ENCODE results near the gene BMP6.

- TF ChIP-seq CTCF (IDR thresholded peaks at IDR 0.05): no peak
- no peak for TF ChIP-seq SIN3A (IDR thresholded peaks at IDR 0.05; ENCODE audit: borderline replicate concordance, insufficient read depth, low read depth, low read length)
- TF ChIP-seq TCF7L2 (IDR thresholded peaks at IDR 0.05; ENCODE audit: low read depth, low read length): no peak
- TF ChIP-seq POLR2AphosphoS5 (IDR thresholded peaks at IDR 0.05; ENCODE audit: low read depth, low read length): no peak
- no peak for TF ChIP-seq REST (IDR thresholded peaks at IDR 0.05; ENCODE audit: insufficient read depth in 1 of 2, low read depth in 2 of 2, low read length in 1 of 2)
Measured at GRCh38 chr6:7895125-7895423, 169.2 kb downstream of the BMP6 start.
